SU-DHL-6 (cell line): ENCODE data around the gene TPK1.

Experiments
- H2AFZ ChIP-seq: fragments of 200-600 bp; sonication (generic); 2 replicates; pipeline ENCODE4 v1.6.1; 2014; ENCODE audit warnings: low read depth, mild to moderate bottlenecking, moderate library complexity, mixed read lengths, antibody characterized with exemption, low read length; ENCODE audit not compliant: severe bottlenecking
- H3F3A ChIP-seq: fragments of 200-600 bp; shearing (Covaris generic); 2 replicates; pipeline ENCODE4 v1.6.0; 2016; ENCODE audit warnings: antibody characterized with exemption, mild to moderate bottlenecking; ENCODE audit not compliant: insufficient read depth
- H3K27ac ChIP-seq: fragments of 200-600 bp; sonication (generic); 2 replicates; pipeline ENCODE4 v1.5.1; 2016; ENCODE audit warnings: low read depth, mild to moderate bottlenecking, low read length, moderate library complexity, mixed read lengths
- H3K27me3 ChIP-seq: fragments of 200-600 bp; sonication (generic), shearing (Covaris generic); 2 replicates; pipeline ENCODE4 v1.6.0; 2014; ENCODE audit warnings: mild to moderate bottlenecking, low read length
- H3K36me3 ChIP-seq: fragments of 200-600 bp; sonication (generic); 2 replicates; pipeline ENCODE4 v1.6.1; 2014; ENCODE audit warnings: mild to moderate bottlenecking, low read length, mixed read lengths
- H3K4me2 ChIP-seq: fragments of 300-600, 200-600 bp; shearing (Covaris generic), sonication (generic); 2 replicates; pipeline ENCODE4 v1.6.0; 2014; ENCODE audit warnings: low read length, low read depth, mild to moderate bottlenecking; ENCODE audit not compliant: poor library complexity, severe bottlenecking
- H3K4me3 ChIP-seq: fragments of 200-600 bp; sonication (generic); 2 replicates; pipeline ENCODE4 v1.5.1; 2014; ENCODE audit warnings: antibody characterized with exemption, low read length, mild to moderate bottlenecking, mixed read lengths; ENCODE audit not compliant: insufficient read depth, poor library complexity, severe bottlenecking
- H3K79me2 ChIP-seq: fragments of 200-600 bp; sonication (generic); 2 replicates; pipeline ENCODE4 v1.6.1; 2014; ENCODE audit warnings: mild to moderate bottlenecking, low read length, moderate library complexity; ENCODE audit not compliant: insufficient read depth
- H3K9ac ChIP-seq: fragments of 200-600 bp; sonication (generic); 2 replicates; pipeline ENCODE4 v1.7.0; 2014; ENCODE audit warnings: mild to moderate bottlenecking, low read length
- H3K9me2 ChIP-seq: fragments of 200-600 bp; sonication (generic); replicated peaks from 2 replicates; pipeline ENCODE4 v1.6.1; 2014; ENCODE audit warnings: low read length; ENCODE audit not compliant: insufficient read depth
- H3K9me3 ChIP-seq: fragments of 200-600 bp; sonication (generic); 2 replicates; pipeline ENCODE4 v1.6.1; 2014; ENCODE audit warnings: low read length, mixed read lengths; ENCODE audit not compliant: insufficient read depth
- H4K20me1 ChIP-seq: fragments of 200-600 bp; sonication (generic); 2 replicates; pipeline ENCODE4 v1.6.1; 2014; ENCODE audit warnings: low read depth, mild to moderate bottlenecking, antibody characterized with exemption, low read length, moderate library complexity, mixed read lengths
- EZH2phosphoT487 ChIP-seq: fragments of 200-600 bp; sonication (generic), shearing (Covaris generic); conservative IDR thresholded peaks from 2 replicates; pipeline ENCODE4 v1.6.1; 2018; ENCODE audit warnings: mild to moderate bottlenecking, antibody characterized with exemption, low read length, moderate library complexity, mixed read lengths
- TF ChIP-seq, protein P1 (sequence below): fragments of 200-600 bp; sonication (generic); IDR thresholded peaks from one replicate; pipeline ENCODE4 v1.5.1; 2017; ENCODE audit warnings: antibody characterized with exemption, mild to moderate bottlenecking, low read length, moderate library complexity; ENCODE audit not compliant: insufficient read depth, poor library complexity, severe bottlenecking

The TPK1 gene

DNA sequence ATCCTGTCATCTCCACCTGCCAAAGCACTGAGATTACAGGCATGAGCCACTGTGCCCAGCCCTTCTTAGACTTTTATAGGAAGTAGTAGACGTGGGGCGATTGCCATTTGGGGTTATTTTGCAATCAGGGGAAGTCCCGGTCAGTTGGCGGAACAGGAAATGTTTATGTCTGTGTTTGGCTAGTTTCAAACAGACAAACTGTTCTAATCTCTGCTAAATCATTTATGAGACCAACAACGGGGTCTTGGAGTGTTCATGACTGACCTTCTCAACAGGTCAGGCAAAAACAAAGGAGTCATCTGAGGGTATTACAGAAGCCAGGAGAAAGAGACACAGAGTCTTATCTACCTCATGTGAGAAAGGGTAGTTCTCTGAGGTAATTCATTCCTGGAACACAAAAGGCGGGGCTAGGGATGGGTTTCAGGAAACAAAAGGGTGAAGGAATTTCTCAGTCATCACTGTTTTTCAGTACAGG is 6.6 kb upstream of the TPK1 start:
- Histone ChIP-seq H2AFZ (peak overlapping the region; percentile 60), H3K4me2 (no peak overlapping the region), H3K36me3 (no peaks in the 10 kb centered on the region), H3K9ac (no peak overlapping the region), H3K9me2 (no peaks in the 10 kb centered on the region), H3F3A (no peaks in the 10 kb centered on the region), H3K9me3 (no peaks in the 10 kb centered on the region), H3K79me2 (no peaks in the 10 kb centered on the region), H3K4me3 (no peak overlapping the region), H3K27me3 (no peaks in the 10 kb centered on the region), H4K20me1 (no peaks in the 10 kb centered on the region), H3K27ac (no peak overlapping the region)
- TF ChIP-seq, protein P1, sequence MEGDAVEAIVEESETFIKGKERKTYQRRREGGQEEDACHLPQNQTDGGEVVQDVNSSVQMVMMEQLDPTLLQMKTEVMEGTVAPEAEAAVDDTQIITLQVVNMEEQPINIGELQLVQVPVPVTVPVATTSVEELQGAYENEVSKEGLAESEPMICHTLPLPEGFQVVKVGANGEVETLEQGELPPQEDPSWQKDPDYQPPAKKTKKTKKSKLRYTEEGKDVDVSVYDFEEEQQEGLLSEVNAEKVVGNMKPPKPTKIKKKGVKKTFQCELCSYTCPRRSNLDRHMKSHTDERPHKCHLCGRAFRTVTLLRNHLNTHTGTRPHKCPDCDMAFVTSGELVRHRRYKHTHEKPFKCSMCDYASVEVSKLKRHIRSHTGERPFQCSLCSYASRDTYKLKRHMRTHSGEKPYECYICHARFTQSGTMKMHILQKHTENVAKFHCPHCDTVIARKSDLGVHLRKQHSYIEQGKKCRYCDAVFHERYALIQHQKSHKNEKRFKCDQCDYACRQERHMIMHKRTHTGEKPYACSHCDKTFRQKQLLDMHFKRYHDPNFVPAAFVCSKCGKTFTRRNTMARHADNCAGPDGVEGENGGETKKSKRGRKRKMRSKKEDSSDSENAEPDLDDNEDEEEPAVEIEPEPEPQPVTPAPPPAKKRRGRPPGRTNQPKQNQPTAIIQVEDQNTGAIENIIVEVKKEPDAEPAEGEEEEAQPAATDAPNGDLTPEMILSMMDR = no peak
- no peak for TF ChIP-seq EZH2phosphoT487

DNA sequence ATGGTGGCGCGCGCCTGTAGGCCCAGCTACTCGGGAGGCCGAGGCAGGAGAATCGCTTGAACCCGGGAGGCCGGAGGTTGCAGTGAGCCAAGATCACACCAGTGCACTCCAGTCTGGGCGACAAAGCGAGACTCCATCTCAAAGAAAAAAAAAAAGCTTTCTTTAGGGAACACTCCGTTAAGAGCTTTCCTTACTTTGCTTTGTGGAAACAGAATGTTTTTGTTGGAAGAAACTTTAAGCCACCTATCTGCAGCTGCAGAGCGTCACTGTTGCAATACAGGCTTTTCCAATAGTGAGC is 641 bp upstream of the TPK1 start:
- H3K4me3 ChIP-seq = peak overlapping the region; percentile 84
- H3K79me2 ChIP-seq = no peaks in the 10 kb centered on the region

DNA sequence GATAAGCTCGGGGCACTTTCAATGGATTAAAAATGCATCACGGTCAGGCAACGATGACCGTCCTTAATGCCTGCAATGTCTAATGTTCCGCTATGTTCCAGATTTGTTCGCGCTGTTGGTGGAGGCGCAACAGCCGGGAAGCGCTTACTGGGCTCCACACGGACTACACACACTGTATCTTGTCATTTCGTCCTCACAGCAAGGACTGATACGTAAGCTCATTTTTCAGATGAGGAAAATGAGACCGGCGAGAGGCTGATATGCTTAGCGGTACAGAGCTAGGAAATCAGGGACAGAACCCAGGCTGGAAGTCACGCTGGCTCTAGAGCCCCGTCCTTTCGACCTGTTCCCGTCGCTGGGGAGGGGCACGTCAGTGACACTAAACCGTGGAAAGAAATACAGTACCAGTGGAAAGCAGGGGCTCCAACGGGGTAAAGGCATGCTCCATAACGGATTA is 670 bp downstream of the TPK1 start:
- H3K27ac ChIP-seq = peak overlapping the region; percentile 51
- H2AFZ ChIP-seq = peak overlapping the region; percentile 99
- H3K79me2 ChIP-seq = no peaks in the 10 kb centered on the region
- H3K4me3 ChIP-seq = peak overlapping the region; percentile 84
- H3K9me2 ChIP-seq = no peaks in the 10 kb centered on the region
- H3K36me3 ChIP-seq = no peaks in the 10 kb centered on the region
- H3F3A ChIP-seq = no peaks in the 10 kb centered on the region
- H3K4me2 ChIP-seq = peak overlapping the region; percentile 84
- no peaks in the 10 kb centered on the region for H3K9me3 ChIP-seq
- no peaks in the 10 kb centered on the region for H3K27me3 ChIP-seq
- no peaks in the 10 kb centered on the region for H4K20me1 ChIP-seq
- TF ChIP-seq, protein P1 = no peak
- TF ChIP-seq EZH2phosphoT487 = no peak
- H3K9ac ChIP-seq = peak overlapping the region; percentile 74

More for the DNA sequence above, 641 bp upstream of the TPK1 start:
- no peaks in the 10 kb centered on the region for H4K20me1 ChIP-seq
- no peak overlapping the region for H3K27ac ChIP-seq
- peak overlapping the region; percentile 99 for H2AFZ ChIP-seq
- no peaks in the 10 kb centered on the region for H3K9me3 ChIP-seq
- H3K36me3 ChIP-seq = no peaks in the 10 kb centered on the region
- no peaks in the 10 kb centered on the region for H3K27me3 ChIP-seq
- H3K9ac ChIP-seq = peak overlapping the region; percentile 74
- peak overlapping the region; percentile 84 for H3K4me2 ChIP-seq
- TF ChIP-seq, protein P1 = no peak
- TF ChIP-seq EZH2phosphoT487 = no peak
- H3F3A ChIP-seq = no peaks in the 10 kb centered on the region
- no peaks in the 10 kb centered on the region for H3K9me2 ChIP-seq
